HUDEP-2 (cell line): ENCODE results near the gene DPYSL4.
"Not testable (repeated sequence)": the region's sequence is repeated elsewhere in the genome, so short reads cannot be mapped to it uniquely, and the experiment has no call there.

Experiments used
- DNase-seq, 76 experiments: peaks; one replicate each; lab custom pipeline; 2025; ENCODE audit not compliant: unreplicated experiment in 76 of 76; lab: John Stamatoyannopoulos, UW

DPYSL4 gene

GRCh38 chr10:132204781-132205473 lies 18.2 kb downstream of the DPYSL4 start:
- DNase-seq: no peak

GRCh38 chr10:132205650-132206376 lies 19.1 kb downstream of the DPYSL4 start:
- no peak for DNase-seq

GRCh38 chr10:132206377-132206745 lies 19.6 kb downstream of the DPYSL4 start:
- DNase-seq: no peak

DNA sequence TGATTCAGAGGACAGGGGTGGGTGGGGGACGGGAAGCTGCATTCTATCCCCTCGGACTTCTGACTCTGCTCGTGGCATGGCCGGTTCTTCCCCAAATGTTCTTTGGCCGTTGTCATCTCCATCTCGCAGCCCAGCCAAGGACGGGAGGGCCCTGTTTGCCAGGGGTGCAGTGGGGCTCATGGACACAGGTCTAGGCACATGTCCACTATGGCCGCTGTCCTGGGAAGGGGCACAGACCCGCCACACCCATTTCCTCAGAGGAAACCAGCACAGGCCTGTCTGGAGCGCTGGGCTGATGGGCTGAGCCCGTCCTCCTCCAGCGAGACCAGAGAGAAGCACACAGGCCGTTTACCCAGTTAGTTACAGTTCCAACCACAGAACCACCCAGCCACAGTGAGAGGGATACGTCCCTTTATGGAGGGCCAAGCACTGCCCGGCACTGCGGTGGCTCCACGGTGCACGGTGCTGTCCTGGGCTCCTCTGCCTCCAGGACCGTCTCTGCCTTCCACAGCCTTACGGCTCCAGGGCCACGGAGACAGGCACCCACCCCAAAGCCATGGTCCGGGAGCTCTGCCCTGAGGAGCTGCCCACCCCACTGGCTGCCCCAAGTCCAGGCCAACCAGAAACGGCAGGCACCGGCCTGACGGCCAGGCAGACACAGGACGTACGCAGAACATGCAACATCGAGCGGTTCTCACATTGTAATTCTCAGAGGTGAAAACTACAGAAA lies 20.2 kb downstream of the DPYSL4 start:
- DNase-seq: no peak

- no peak for DNase-seq
These were observed 21.1 kb downstream of the DPYSL4 start for GRCh38 chr10:132207536-132208461.

- no peak for DNase-seq
These were observed 21.8 kb downstream of the DPYSL4 start for GRCh38 chr10:132208462-132209050.

- DNase-seq: no peak
These were observed 22.4 kb downstream of the DPYSL4 start for GRCh38 chr10:132209130-132209529.

- DNase-seq: no peak
These were observed 23.3 kb downstream of the DPYSL4 start for GRCh38 chr10:132209978-132210530.

GRCh38 chr10:132210766-132211165 lies 24.0 kb downstream of the DPYSL4 start:
- DNase-seq: no peak

- DNase-seq: no peak
These were observed 24.5 kb downstream of the DPYSL4 start for GRCh38 chr10:132211246-132211645.

DNA sequence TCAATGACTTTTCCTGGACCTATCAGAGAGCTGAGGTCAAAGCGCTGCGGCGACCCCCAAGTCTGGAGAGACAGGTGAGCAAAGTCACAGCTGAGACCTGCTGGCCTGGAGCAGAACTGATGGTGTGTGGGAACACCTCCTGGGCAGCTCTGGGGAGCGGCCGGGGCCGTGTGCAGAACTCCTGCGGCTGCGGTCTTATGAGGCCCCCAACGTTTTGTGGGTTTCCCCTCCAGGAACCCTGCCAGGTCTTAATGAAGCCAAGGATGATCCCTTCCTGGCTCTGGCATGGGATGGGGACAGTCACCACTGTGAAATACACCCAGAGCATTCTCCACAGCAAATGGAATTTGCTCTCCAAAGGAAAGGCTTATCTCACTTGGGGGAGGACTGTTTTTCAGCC lies 26.1 kb downstream of the DPYSL4 start:
- DNase-seq: no peak

DNA sequence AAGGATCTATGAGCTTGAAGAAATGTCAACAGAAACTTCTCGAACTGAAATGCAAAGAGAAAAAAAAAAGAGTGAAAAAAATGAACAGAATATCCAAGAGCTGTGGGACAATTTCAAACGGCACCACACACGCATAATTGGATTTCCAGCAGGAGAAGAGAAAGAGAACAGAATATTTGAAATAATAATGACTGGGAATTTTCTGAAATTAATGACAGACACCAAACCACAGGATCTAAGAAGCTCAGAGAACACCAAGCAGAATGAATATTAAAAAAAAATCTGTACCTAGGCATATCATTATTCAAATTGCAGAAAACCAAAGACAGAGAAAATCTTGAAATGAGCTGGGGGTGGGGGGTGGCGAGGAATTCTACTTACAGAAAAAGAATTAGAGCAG lies 27.2 kb downstream of the DPYSL4 start:
- DNase-seq: no peak

DNA sequence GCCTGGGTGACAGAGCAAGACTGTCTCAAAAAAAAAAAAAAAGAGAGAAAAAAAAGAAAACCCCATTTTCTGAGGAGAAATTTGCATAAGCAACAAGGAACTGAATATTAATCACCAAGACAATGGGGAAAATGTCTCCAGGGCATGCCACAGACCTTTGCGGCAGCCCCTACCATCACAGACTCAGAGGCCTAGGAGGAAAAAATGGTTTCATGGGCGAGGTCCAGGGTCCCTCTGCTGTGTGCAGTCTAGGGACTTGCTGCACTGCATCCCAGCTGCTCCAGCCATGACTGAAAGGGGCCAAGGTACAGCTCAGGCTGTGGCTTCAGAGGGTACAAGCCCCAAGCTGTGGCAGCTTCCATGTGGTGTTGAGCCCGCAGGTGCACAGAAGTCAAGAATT lies 29.7 kb downstream of the DPYSL4 start:
- DNase-seq: not testable (repeated sequence)

DNA sequence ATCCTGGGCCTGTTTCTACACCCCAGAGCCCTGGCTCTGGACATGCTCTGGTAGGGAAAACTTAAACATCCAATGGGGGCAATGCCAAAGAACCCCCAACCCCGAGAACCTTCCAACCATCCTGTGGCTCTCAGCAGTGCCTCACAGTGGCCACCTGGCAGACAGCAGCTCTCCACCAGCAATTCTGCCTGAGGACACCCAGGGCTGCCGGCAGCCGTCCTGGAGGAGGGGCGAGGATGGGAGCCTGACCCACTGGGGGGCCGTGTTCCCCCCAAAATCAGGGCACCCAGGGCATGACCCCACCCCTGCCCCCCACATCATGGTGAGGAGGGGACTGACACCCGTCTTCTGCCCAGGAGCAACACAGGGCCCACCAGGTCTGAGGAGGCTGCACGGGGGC lies 32.7 kb downstream of the DPYSL4 start:
- DNase-seq: no peak

DNA sequence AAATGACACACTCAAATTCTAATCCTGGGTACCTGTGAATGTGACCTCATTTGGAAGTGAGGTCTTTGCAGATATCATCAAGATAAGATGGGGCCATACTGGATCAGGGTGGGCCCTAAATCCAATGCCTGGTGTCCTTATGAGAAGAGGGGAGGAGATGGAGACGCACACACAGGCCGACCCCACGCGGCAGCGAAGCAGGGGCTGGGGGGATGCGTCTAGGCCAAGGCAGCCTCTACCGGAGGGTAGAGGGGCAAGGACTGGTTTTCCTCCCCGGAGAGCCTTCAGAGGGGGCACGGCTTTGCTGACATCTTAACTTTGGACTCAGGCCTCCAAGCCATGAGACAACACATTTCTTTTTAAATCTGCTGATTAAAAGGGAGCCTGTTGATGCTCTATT lies 33.3 kb downstream of the DPYSL4 start:
- DNase-seq: no peak

DNA sequence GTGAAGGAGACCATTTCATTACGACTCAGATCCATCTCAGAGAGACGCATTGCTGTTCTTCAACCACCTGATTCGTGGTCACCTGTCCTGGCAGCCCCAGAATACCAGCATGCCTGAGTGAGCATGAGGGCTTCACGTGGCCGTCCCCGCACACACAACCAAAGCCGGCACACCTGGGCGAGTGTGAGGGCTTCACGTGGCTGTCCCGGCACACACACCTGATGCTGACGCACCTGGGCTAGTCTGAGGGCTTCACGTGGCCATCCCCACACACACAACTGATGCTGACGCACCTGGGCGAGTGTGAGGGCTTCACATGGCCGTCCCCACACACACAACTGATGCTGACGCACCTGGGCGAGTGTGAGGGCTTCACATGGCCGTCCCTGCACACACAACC lies 34.2 kb downstream of the DPYSL4 start:
- not testable (repeated sequence) for DNase-seq

DNA sequence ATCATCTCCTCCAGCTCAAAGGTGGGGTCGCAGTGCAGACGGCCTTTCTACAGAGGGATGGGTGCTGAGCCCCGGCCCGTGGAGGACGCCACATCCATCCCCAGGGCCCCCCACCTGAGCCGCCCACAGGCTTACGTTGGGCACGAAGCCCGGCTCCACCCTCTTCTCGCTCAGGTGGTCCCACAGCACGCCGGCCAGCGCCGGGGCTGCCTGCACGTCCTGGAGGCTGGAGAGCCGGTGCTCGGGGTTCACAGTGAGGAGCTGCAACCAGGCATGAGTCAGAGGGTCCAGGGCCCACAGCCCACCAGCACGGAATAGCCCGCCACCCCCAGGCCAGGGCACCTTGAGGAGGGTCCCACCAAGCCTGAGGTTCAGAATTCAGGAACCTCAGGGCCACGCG lies 36.0 kb downstream of the DPYSL4 start:
- no peak for DNase-seq

DNA sequence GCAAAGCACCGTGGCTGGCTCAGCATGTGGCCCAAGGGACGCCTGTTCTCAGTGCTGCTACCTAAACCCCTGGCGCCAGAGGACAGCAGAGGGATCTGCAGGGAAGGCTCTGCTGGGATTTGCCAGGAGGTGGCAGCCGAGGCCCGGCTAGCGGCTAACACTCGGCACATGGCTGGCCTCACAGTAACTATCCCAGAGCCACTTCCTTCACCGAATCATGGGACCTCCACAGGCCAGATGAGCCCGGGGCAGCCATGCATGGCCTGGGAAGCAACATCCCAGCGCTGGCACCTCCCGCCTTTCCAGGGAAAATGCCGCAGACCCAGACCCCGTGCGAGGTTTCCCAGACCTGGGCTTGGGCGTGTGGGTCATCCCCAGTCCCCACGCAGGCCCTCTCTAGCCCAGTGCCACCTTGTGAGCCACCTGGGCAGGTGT lies 36.4 kb downstream of the DPYSL4 start:
- peak in 73 of 76 experiments; percentile 8 to 86 (median 64) for DNase-seq

DNA sequence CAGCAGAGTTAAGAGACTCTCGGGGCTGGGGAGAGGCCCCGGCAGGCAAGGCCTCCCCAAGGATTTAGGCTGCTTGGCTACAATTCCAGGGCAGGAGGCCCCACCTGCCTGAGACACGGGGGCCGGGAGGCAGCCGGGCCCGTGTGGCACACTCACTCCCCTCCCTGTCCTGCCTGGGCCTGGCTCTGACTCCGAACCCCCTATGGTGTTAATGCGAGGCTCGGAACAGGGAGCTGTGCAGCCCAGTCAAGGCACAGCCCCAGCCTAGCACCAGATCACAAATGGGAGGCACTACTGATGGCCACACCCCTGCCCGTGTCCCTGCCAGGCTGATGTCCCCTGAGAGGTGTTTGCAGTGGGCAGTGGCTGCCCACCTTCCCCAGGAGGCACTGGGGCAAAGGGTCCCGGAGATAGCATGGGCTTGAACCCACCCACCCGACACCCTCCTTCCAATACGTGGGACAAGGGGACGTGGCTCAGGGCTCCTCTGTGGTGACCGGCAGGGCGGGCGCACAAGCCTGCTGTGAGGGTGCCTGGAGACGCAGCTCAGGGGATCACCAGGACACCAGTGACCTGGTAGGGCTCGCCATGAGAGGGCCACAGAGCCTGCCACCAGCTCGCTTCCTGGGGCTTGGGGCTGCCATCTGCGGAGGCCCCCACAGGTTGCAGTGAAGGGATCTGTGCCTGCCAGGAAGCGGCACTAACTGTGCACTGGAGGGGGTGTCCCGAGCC lies 37.0 kb downstream of the DPYSL4 start:
- peak in 1 of 76 experiments; percentile 4 for DNase-seq
